ENCODE results near the gene DARS1.
A peak's percentile ranks its signal among the peaks of the same experiment; 100 is the strongest.

The DARS1 gene

DNA sequence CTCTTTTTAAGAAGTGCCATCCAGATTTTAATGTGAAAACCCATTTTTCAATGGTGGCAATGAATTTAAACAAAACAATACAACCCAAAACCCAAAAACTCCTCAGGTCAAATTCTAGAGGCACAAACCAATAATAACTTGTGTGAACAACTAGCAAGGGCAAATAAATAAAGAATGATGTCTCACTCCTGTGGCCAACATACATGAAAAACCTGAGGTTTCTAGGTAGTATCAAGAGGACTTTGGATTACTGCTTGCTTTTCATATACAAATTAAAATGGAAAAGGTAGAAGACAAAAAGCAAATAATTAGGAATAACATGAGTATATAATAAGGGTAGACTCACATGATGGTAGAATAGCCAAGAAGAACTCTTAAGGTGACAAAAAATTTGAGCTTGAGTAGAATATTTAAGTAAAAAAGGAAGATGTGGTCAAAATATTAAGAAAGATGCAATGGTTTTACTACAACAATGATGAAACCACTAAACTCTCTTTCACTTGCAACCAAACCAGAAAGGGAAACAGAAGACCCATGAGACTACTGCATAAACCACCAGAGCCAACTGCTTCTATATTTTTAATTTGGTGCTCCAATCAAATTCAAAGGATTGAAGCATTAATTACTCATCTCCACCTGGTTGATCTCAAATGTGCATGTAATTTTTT is 53.5 kb downstream of the DARS1 start:
- Histone ChIP-seq H3K4me1 (ENCODE audit: control insufficient read depth, insufficient read depth, low read length) (no peaks in the 10 kb centered on the region), H3K9ac (ENCODE audit: low read depth, low read length) (no peak overlapping the region)

DNA sequence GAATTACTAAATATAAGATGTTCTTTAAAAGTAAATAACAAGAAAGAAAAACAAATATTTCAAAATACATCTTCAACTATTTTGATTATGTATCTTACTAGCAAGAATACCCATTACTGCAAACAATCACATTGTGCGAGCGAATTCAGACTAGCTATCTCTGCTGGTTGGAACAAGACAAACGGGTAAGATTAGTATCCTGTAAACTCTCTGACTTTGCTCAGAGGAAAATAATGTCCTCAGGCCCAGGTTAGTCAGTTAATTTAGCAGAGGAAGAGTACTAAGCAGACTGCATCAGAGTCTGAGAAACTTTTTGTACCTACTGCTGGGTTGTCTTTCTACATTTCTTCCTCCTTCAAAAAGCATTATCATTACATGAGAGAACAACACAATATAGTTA is 58.8 kb downstream of the DARS1 start:
- Histone ChIP-seq H3K4me3 (ENCODE audit: low read length) (no peak overlapping the region), H3K9ac (ENCODE audit: low read depth, low read length) (no peak overlapping the region), H3K36me3 (ENCODE audit: insufficient read depth, low read length) (peaks cover 25% of the 10 kb centered on the region), H3K9me3 (replicated peaks; ENCODE audit: low read length) (no peaks in the 10 kb centered on the region), H3K27me3 (ENCODE audit: control insufficient read depth, insufficient read depth, low read length) (no peaks in the 10 kb centered on the region), H3K4me1 (ENCODE audit: control insufficient read depth, insufficient read depth, low read length) (peaks cover 14% of the 10 kb centered on the region), H3K4me2 (ENCODE audit: low read length) (no peak overlapping the region)

More for the DNA sequence above, 53.5 kb downstream of the DARS1 start:
- H3K4me2 ChIP-seq (ENCODE audit: low read length), result no peak overlapping the region
- H3K9me3 ChIP-seq (replicated peaks; ENCODE audit: low read length), result no peaks in the 10 kb centered on the region
- H3K4me3 ChIP-seq (ENCODE audit: low read length), result no peak overlapping the region
- H3K27me3 ChIP-seq (ENCODE audit: control insufficient read depth, insufficient read depth, low read length), result no peaks in the 10 kb centered on the region
- H3K36me3 ChIP-seq (ENCODE audit: insufficient read depth, low read length), result peaks cover 37% of the 10 kb centered on the region

DNA sequence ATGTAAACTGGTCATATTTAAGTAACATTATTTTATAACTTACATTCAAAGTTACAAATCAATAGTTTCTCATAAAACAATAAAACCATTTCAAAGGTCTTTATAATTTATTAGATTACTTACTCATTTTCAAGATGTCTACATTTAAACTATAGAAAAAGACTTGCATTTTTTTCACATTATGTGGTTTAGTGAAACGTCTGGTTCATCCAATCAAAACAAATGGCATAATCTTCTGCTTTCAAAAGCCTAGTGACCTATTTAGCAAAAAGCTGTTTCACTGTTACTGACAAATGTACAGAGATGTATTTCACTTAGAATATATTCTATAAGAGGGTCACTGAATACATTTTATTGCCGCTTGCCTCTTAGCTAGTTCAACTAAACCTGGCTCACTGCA is 59.9 kb downstream of the DARS1 start:
- no peak overlapping the region for H3K9ac ChIP-seq (ENCODE audit: low read depth, low read length)
- H3K27me3 ChIP-seq (ENCODE audit: control insufficient read depth, insufficient read depth, low read length), result no peaks in the 10 kb centered on the region
- no peaks in the 10 kb centered on the region for H3K9me3 ChIP-seq (replicated peaks; ENCODE audit: low read length)
- H3K4me2 ChIP-seq (ENCODE audit: low read length), result peak overlapping the region; percentile 30
- H3K4me1 ChIP-seq (ENCODE audit: control insufficient read depth, insufficient read depth, low read length), result peaks cover 14% of the 10 kb centered on the region
- H3K4me3 ChIP-seq (ENCODE audit: low read length), result no peak overlapping the region
- H3K36me3 ChIP-seq (ENCODE audit: insufficient read depth, low read length), result peaks cover 21% of the 10 kb centered on the region

DNA sequence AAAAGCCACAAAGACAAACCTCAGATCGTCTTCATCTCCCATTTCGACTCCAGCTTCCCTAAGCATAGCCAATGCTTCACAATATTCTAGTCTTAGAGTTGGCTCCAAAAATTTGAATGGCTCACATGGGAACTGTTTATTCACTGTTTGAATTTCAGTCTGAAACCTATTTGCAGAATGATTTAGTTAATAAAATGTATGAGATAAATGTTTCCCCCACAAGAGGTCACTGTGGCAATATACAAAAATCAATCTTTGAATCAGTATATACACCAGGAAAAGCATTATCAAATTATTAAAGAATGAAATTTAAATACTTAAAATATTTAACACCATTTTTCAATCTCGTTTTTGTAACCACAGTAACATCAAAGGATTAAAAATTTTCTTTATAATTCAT is 69.2 kb downstream of the DARS1 start:
- no peaks in the 10 kb centered on the region for H3K27me3 ChIP-seq (ENCODE audit: control insufficient read depth, insufficient read depth, low read length)
- no peak overlapping the region for H3K4me3 ChIP-seq (ENCODE audit: low read length)
- H3K9ac ChIP-seq (ENCODE audit: low read depth, low read length), result no peak overlapping the region
- no peaks in the 10 kb centered on the region for H3K4me1 ChIP-seq (ENCODE audit: control insufficient read depth, insufficient read depth, low read length)
- no peaks in the 10 kb centered on the region for H3K9me3 ChIP-seq (replicated peaks; ENCODE audit: low read length)
- no peak overlapping the region for H3K4me2 ChIP-seq (ENCODE audit: low read length)
- peaks cover 16% of the 10 kb centered on the region for H3K36me3 ChIP-seq (ENCODE audit: insufficient read depth, low read length)

DNA sequence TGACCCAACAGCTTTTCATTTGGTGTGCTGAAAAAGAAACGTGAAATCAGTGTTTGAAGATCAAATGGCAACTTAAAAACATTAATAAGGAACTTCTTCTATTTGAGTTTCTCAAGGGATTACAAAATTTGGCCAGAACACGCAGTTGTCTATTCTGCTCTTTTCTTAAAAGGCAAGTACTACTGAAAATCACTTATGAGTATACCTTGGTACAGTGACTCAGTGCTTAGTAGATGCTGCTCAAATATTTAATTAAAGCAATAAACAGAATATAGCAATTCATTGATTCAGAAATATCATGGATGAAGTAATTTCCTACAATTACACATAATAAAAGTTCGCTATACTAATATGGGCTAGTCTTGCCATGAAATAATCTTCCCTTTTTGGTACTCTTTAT is 70.9 kb downstream of the DARS1 start:
- Histone ChIP-seq H3K4me1 (ENCODE audit: control insufficient read depth, insufficient read depth, low read length) (no peaks in the 10 kb centered on the region), H3K36me3 (ENCODE audit: insufficient read depth, low read length) (peaks cover 16% of the 10 kb centered on the region), H3K9ac (ENCODE audit: low read depth, low read length) (no peak overlapping the region), H3K27me3 (ENCODE audit: control insufficient read depth, insufficient read depth, low read length) (no peaks in the 10 kb centered on the region), H3K4me3 (ENCODE audit: low read length) (no peak overlapping the region), H3K4me2 (ENCODE audit: low read length) (no peak overlapping the region), H3K9me3 (replicated peaks; ENCODE audit: low read length) (no peaks in the 10 kb centered on the region)

DNA sequence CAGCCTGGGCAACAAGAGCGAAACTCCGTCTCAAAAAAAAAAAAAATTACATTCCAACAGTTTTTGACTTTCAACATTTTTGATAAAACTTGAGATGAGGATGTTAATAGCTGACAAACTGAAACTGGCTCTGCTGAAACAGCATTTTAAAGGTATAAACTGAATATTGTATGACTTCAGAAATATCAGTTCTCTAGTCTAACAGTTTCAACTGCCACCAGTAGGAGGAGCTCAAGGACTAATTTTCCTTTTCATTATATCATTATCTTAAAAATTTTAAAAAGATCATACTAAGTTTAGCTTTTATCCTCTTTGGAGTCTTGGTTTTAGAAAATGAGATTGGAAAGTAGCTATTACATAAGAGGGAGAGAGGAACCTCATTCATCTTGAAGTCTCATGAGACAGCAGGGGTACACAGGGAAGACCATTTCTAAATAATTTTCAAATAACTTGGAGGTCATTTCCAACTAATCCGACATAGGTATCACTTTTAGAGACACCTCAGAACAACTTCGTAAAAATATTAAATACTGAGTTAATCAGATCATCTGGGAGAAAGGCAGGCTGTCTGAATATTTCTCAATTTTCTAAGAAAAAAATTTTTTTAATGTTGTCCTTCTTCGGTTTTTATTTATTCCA is 71.6 kb downstream of the DARS1 start:
- Histone ChIP-seq H3K27me3 (ENCODE audit: control insufficient read depth, insufficient read depth, low read length) (no peaks in the 10 kb centered on the region), H3K9me3 (replicated peaks; ENCODE audit: low read length) (no peaks in the 10 kb centered on the region), H3K9ac (ENCODE audit: low read depth, low read length) (no peak overlapping the region), H3K4me2 (ENCODE audit: low read length) (no peak overlapping the region), H3K4me1 (ENCODE audit: control insufficient read depth, insufficient read depth, low read length) (no peaks in the 10 kb centered on the region), H3K4me3 (ENCODE audit: low read length) (no peak overlapping the region), H3K36me3 (ENCODE audit: insufficient read depth, low read length) (peaks cover 19% of the 10 kb centered on the region)

DNA sequence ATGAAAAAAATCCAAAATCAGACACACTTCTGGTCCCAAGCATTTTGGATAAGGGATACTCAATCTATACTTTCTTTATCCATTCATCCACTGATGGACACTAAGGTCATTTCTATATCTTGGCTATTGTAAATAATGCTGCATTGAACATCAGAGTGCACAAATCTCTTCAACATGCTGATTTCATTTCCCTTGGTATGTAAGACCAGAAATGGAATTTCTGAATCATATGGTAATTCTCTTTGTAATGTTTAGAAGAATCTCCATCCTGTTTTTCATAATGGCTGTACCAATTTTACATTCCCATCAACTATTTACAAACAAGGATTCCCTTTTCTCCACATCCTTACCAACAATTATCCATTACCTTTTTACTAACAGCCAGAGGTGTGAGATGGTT is 75.5 kb downstream of the DARS1 start:
- no peaks in the 10 kb centered on the region for H3K4me1 ChIP-seq (ENCODE audit: control insufficient read depth, insufficient read depth, low read length)
- H3K9ac ChIP-seq (ENCODE audit: low read depth, low read length), result no peak overlapping the region
- peaks cover 27% of the 10 kb centered on the region for H3K36me3 ChIP-seq (ENCODE audit: insufficient read depth, low read length)
- no peak overlapping the region for H3K4me3 ChIP-seq (ENCODE audit: low read length)
- H3K27me3 ChIP-seq (ENCODE audit: control insufficient read depth, insufficient read depth, low read length), result no peaks in the 10 kb centered on the region
- no peaks in the 10 kb centered on the region for H3K9me3 ChIP-seq (replicated peaks; ENCODE audit: low read length)
- H3K4me2 ChIP-seq (ENCODE audit: low read length), result no peak overlapping the region

- Histone ChIP-seq H3K4me3 (ENCODE audit: low read length) (no peak overlapping the region), H3K9me3 (replicated peaks; ENCODE audit: low read length) (no peaks in the 10 kb centered on the region), H3K4me2 (ENCODE audit: low read length) (no peak overlapping the region), H3K9ac (ENCODE audit: low read depth, low read length) (no peak overlapping the region), H3K4me1 (ENCODE audit: control insufficient read depth, insufficient read depth, low read length) (peaks cover 3% of the 10 kb centered on the region), H3K36me3 (ENCODE audit: insufficient read depth, low read length) (peaks cover 24% of the 10 kb centered on the region), H3K27me3 (ENCODE audit: control insufficient read depth, insufficient read depth, low read length) (no peaks in the 10 kb centered on the region)
Measured at GRCh38 chr2:135905679-135906078, 79.7 kb downstream of the DARS1 start.

DNA sequence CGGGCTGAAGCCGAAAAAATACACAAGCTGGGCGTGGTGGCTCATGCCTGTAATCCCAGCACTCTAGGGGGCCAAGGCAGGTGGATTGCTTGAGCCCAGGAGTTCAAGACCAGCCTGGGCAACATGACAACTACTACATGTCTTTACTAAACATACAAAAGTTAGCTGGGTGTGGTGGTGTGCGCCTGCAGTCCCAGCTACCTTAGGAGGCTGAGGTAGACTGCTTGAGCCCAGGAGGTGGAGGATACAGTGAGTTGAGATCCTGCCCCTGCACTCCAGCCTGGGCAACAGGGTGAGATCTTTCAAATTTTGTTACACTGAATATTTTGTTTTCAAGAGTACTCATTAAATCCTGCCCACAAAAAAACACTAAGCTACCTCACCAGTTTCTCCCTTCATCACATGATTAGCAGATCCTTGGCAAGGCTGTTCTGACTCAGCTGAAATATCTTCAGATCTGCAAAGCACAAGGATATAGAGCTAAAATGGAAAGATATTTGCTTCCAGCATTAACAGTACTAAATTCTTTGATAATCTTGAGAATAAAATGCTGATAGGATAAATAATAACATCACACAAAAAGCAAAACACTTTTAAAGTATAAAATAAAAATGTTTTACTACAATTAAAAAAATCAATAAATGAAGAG is 81.0 kb downstream of the DARS1 start:
- Histone ChIP-seq H3K4me1 (ENCODE audit: control insufficient read depth, insufficient read depth, low read length) (peaks cover 3% of the 10 kb centered on the region), H3K9me3 (replicated peaks; ENCODE audit: low read length) (no peaks in the 10 kb centered on the region), H3K36me3 (ENCODE audit: insufficient read depth, low read length) (peaks cover 20% of the 10 kb centered on the region), H3K9ac (ENCODE audit: low read depth, low read length) (no peak overlapping the region), H3K27me3 (ENCODE audit: control insufficient read depth, insufficient read depth, low read length) (no peaks in the 10 kb centered on the region), H3K4me2 (ENCODE audit: low read length) (no peak overlapping the region), H3K4me3 (ENCODE audit: low read length) (no peak overlapping the region)

DNA sequence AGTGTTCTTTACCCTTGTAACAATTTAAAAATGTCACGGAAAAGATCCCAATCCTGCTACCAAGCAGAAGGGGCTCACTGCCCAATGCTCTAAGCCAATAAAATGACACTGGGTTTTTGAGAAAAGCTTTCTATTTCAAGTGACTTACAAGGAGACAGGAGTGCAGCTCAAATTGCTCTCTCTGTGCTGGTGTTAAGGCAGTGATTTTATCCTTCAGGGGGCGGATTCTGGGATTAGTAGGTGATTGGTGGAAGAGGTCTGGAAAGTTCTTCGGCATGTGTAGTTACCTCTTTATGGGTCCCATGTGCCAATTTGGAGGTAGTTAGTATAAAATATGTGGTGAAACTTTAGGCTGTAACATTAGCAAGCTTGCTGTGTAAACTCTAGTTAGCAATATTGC is 81.8 kb downstream of the DARS1 start:
- H3K9ac ChIP-seq (ENCODE audit: low read depth, low read length), result no peak overlapping the region

GRCh38 chr2:135899567-135899966 is 85.9 kb downstream of the DARS1 start:
- H3K9me3 ChIP-seq (replicated peaks; ENCODE audit: low read length), result no peaks in the 10 kb centered on the region
- H3K36me3 ChIP-seq (ENCODE audit: insufficient read depth, low read length), result peaks cover 8% of the 10 kb centered on the region
- H3K4me3 ChIP-seq (ENCODE audit: low read length), result no peak overlapping the region
- H3K4me1 ChIP-seq (ENCODE audit: control insufficient read depth, insufficient read depth, low read length), result peaks cover 3% of the 10 kb centered on the region
- H3K9ac ChIP-seq (ENCODE audit: low read depth, low read length), result no peak overlapping the region
- no peak overlapping the region for H3K4me2 ChIP-seq (ENCODE audit: low read length)
- no peaks in the 10 kb centered on the region for H3K27me3 ChIP-seq (ENCODE audit: control insufficient read depth, insufficient read depth, low read length)

More for the DNA sequence above, 81.8 kb downstream of the DARS1 start:
- Histone ChIP-seq H3K27me3 (ENCODE audit: control insufficient read depth, insufficient read depth, low read length) (no peaks in the 10 kb centered on the region), H3K36me3 (ENCODE audit: insufficient read depth, low read length) (peaks cover 17% of the 10 kb centered on the region), H3K4me3 (ENCODE audit: low read length) (no peak overlapping the region), H3K4me1 (ENCODE audit: control insufficient read depth, insufficient read depth, low read length) (peaks cover 3% of the 10 kb centered on the region), H3K4me2 (ENCODE audit: low read length) (no peak overlapping the region), H3K9me3 (replicated peaks; ENCODE audit: low read length) (no peaks in the 10 kb centered on the region)
